CD4-positive, alpha-beta T cell treated with Interleukin-1 beta for 1 hour (primary cell): ENCODE results near the gene WSCD2.

Source experiments
- DNase-seq, 2 donors: peaks; one replicate each; pipeline ENCODE4 v3.0.0-alpha.2; 2020 to 2022

WSCD2 gene

DNA sequence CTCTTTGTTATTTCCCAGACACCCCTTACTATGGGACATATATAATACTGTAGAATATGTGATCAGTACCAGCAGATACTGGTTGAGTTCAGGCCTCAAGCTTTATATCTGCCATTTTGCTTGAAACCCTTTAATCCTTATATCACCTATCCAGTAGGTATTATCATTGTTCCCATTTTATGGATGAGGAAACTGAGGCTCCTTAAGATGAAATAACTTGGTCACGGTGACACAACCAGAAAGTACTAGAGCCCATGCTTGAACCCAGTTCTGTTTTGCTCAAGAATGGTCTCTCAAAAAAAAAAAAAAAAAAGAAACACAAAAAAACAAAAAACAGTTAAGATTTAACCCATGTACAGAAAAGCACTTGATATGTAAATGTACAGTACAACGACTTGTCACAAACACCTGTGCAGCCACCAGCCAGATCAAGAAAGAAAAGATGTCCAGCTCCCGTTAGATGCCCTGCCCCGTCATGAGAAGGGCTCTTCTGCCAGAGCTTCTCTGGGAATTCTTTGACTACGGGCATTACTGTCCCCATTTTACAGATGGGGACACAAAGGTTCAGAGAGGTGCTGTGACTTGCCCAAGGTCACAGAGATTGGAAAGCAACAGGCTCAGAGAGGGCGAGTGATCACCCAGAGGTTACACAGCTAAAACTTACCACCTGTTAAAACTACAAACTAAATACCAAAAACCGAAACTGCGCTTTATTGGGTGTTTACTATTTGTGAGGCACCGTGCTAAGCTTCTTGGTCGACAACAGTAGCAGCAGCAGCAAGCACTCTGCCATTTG, 669 bp upstream of the WSCD2 start:
- no peak for DNase-seq

DNA sequence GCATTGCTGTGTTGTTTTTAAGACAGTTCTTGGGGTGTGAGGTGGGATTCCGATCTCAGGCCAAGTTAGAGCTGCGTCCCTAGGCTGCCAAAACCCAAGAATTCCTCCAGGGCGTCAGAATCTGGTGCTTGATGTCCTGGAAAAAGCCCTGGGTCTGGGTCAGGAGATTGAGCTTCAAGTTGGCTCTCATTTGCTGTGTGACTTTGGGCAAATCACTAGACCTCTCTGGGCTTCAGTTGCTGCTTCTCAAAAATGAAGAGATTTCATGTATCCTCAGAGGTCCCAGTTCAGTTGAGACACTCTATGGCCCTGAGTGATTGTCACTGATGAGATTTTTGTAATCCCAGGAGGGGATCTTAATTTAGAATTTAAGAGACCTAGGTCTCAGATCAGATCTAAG, 1.9 kb downstream of the WSCD2 start:
- no peak for DNase-seq

DNA sequence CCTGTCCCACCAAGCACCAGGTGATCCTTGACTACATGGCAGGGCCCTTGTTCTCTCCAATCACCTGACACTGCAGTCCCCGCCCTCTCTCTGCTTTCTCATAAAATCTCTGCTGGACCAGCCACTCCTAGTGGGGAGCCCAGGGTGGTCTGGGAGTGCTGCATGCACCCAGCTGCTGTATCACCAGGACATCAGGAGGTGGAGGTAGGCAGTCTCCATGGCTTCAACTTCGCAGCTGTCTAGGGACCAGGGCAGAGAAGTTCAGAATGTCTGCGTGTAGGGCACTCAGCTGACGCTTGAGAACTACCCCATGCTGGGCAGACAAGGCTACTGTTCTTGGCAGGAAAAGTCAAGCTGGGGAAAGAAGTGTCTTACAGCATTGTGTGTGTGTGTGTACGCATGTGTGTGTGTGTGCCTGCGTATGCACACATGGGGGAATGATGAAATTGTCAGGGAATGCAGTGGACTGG, 2.6 kb downstream of the WSCD2 start:
- no peak for DNase-seq

DNA sequence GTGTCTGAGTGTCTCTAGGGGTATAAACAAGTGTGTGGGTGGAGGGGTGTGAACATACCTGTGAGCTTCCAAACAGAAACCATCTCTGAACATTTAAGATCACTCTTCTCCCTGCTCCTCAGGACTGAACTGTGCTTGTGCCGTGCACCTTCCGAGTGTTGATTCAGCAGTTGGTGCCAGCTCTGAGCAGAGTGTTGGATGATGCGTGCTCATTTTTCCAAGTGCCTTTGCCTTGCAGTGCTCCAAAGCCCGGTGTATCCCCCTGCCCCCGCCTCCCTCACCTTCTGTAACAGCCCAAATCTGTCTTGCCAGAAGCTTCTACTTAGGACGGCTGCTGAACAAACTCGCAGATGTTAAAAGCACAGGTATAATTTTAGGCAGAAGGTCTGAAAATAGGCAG, 4.4 kb downstream of the WSCD2 start:
- DNase-seq, result no peak

DNA sequence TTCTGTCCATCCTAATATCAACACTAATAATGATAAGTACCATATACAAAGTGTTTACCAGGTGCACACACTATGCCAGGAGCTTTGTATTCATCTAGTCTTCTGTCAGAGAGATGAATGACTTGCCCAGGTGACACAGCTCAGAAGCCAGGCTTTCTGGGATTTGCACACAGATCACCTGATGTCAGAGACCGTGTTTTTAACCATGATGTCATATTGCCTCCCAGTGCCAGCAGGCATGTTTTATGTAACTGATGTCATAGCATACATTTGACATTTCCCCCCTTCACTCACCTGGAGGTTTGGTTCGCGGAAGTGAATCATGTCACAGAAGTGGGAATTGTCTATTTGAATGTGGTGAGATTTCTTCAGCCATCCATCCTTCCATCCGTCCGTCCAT, 5.7 kb downstream of the WSCD2 start:
- DNase-seq, result no peak

DNA sequence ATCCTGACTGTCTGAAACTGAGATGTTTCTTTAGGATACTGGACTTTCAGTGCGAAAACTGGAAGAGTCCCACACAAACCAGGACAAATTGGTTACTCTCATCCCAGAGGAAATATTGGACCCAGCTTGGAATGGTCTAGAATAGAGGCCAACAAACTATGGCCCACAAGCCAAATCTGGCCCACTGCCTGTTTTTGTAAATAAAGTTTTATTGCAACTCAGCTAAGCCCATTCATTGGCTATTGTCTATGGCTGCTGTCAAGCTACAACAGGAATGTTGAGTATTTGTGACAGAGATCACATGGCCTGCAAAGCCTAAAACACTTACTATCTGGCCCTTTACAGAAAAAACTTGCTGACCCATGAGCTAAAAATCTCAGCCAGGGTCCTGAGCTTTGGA, 6.5 kb downstream of the WSCD2 start:
- no peak for DNase-seq

DNA sequence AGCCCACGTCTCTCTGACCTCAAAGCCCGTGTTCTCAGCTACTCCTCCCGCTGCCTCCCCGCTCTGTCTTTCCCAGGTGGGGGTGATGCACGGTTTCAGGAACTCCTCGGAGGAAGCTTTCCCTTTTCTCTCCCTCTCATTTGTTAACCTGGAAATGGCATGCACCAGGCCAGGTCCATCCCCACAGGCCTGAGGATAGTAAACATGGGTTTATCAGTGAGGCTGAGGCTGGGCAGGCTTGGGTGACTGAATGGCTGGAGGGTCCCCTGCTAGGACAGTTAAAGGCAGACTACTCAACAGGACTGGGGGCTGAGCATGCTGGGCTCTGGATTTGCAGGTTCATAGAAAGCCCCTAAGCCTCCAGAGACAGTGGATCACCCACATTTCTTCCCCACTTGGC, 7.6 kb downstream of the WSCD2 start:
- no peak for DNase-seq

DNA sequence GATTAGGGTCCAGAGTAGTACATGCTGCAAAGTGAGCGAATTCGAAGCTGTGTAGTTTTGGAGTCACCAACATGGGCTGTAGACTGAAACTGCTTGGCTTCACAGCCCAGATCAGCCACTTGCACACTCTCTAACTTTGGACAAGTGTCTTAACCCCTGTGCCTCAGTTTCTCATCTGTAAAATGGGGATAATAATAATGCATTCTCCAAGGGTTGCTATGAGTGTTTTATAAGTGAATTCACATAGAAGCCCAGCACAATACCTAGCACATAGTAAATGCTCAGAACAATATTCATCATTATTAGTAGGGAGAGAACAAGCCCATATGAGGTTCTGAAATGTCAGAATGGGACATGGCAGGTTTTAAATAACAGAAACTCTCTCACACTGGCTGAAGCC, 10.4 kb downstream of the WSCD2 start:
- DNase-seq, result no peak

DNA sequence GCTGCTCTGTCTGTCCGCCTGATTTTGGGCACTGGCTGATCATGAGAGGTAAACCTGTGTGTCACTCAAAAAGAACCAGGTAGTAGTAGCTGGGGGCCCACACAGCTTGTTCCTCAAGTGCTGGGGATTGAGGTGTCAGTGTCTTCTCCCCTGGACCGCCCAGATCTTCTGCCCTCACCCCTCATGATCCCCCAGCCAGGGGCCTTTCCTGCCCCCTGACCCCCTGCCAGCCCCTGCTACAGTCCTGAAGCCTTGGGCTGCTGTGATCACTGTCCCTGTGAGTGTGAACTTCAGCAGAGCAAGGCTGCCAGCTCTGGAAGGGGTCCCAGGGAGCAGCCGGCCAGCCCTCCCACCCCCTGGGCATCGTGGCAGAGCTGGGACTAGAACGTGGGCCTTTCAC, 11.4 kb downstream of the WSCD2 start:
- no peak for DNase-seq

DNA sequence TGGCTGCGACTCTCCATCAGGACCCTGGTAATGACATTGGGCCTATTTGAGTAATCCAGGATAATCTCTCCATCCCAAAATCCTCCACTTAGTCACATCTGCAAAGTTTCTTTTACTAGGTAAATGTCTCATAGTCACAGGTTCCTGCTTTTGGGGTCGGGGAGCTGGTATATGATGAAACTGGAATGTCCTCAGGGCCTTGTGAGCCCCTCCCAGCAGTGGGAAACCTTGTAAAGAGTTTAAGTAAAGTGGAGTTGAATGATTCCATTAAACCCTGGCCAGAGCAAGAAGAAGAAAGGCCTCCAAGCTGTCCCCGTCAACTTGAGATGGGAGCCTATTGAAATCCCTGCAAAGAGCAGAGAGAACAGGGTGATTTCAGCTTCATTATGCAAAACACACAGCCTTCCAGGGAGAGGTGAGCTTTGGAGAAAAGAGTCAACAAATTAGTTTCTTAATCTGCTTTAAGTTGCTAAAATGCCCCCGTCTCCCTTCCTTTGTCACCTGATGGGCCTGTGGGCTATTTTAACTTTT, 12.6 kb downstream of the WSCD2 start:
- no peak for DNase-seq

DNA sequence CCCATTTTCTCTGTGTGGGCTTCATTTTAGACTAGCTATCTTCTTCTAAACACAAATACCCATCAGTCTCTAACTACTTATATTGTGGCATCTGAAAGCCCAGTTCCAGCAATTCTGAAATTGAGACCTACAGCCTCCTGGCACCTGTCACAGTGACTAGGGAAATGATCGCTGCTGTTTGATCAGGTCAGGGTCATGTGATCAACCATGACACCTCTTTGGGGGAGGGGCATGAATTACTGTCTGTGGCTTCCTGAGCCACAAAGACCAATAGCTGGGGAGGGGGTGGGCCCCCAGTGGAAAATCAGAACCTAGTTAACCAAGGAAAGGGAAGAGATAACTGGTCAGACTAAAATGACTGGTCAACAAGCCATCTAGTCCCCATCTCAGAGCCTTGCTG, 14.1 kb downstream of the WSCD2 start:
- no peak for DNase-seq

DNA sequence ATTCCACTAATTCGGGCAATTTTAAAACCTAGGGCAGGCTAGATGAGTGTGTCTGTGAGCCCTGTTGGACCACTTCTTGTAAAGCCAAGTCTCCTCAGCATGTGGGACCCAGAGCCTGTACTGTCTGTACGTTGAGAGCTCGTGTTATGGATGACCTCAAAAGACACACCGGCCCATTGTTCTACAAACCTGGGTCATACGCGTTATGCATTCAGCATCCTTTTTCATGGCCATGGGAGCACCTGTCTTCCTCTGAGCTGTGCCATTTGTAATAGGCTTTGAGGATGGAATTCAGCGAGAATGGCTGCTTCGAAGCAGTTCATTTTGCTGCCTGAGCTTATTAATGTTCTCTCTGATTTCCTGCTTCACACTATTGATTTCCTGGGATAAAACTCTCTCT, 15.0 kb downstream of the WSCD2 start:
- no peak for DNase-seq

DNA sequence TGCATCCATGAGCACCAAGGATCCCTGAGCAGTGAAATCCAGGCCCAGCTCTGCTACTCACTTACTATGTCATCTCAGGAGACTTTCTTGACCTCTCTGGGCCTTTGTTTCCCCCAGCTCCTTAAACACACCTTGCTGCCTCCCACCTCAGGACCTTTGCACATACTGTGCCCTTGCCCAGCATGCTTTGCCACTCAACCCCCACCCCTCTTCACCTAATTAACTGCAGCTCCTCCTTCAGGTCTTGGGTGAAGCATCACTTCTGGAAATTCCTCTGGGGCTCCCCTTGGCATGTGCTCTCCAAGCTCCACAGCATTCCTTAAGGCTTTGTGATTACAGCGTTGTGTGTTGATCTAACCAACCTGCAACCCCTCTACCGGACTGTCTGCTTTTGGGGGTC, 15.9 kb downstream of the WSCD2 start:
- DNase-seq, result no peak

DNA sequence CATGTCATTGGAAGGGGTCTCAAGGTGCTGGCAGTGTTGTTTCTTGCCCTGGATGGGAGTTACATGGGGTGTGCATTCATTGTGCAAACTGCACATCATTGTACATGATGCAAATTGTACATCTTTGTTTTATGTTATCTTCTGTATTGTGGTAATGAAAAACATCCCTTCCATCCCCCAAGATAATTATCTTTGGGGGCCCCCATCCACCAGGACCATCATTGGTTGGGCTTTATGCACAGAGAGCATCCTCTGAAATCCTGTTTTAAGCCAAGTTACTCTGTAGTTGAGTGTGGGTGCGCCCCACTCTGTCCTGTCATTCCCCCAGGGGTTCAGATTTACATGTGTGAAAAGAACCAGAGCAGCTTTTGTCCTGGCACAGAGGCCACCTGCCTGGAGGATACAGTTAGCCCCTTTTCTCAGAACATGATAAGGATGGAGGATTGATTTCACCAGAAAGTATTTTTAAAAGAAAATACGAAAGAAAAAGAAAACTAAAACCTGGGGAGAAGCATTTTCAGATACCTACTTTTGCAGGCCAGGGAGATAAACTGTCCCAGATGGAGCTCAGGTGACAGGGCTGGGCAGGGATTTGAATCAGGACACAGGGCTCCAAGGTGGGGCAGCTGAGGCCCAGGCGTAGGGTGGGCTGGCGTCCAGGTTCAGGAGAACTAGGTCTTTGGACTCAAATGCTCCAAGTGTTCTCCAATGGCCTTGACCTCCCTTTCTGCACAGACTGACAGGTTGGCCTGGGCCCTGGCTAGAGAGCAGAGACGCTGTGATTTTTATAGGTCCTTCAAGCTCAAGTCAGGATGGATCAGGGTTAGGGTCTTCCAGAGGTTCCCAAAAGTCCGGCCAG, 17.2 kb downstream of the WSCD2 start:
- DNase-seq, result no peak

DNA sequence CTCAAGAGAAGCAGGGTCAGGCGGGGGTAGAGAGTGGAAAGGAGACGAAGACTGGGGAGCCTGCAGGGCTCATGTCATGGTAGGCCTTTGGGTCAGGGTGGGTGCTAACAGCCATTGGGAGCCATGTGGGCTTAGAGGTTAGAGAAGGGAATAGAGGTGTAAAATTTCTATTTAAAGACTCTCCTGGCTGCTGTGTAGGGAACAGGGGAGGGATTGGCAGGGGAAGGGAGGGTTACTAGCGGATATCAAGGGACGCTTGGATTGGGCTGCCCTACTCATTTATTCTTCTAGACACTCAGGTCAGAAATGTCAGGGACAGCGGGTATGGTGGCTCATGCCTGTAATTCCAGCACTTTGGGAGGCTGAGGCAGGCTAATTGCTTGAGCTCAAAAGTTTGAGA, 18.2 kb downstream of the WSCD2 start:
- DNase-seq, result no peak

DNA sequence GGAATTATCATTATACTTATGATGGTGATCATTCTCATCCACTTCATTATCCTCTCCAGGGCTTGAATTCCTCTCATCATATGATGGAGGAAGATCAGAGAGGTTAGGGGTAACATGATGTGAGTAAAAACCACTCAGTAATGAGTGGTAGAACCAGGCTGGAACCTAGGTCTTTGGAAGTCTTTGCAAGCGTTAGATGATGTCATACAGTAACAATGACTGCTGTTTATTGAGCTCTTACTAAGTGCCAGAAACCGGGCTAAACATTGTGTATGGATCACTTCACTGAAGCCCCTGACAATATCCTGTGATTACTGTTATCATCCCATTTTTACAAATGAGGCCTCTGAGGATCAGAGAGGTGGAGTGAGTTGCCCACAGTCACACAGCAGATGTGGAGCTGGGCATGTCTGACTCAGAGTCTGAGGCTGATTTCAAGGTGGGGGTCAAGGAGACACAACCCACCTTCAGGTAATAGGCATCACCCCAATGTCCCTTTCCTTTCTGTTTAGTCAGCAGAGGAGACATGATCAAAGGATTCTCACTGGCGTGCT, 19.5 kb downstream of the WSCD2 start:
- no peak for DNase-seq

DNA sequence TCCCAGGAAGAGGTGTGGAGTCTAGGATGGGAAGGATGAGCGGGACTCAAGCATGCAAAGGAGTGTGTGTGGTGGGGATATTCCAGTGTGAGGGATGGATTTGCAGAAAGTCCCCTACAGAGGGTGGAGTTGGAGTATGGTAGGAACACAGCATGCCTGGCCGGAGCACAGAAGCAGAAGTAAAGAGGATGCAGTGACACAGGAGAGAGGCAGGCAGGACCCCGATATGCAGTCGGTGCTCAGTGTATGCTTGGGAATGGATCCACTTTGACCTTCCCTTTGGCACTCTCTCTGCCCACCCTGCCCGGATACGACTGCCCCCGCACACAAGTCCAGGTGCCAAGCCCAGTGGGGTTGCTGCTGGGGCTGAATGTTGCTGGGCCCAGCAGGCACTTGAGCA, 21.3 kb downstream of the WSCD2 start:
- no peak for DNase-seq

DNA sequence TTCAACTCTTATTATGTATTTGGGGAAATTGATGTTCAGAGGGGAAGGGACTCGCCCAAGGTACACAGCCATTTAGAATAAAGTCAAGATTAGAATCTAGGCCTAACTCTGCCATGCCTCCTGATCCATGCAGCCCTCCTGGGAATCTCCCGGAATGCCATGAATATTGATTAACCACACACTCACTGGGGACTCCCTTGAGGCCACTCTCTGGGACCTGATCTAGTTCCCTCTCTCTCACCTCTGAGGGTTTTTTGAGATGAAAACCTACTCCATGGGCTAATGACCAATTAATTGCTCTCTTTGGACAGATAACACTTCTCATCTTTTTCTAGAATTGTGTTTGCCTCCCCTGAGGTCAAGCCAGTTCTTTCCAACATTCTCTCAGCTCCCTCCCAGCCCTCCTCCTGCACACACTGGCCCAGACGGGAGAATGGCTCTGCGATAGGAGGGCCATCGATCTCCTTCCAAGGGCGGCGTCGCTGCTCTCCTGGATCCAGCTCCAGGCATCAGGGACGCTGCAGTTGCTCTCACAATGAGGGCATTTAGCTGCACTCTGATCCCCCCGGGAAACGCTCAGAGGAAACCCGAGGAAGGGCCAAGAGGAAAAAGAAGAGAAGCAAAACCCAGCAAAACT, 22.6 kb downstream of the WSCD2 start:
- DNase-seq, result no peak

DNA sequence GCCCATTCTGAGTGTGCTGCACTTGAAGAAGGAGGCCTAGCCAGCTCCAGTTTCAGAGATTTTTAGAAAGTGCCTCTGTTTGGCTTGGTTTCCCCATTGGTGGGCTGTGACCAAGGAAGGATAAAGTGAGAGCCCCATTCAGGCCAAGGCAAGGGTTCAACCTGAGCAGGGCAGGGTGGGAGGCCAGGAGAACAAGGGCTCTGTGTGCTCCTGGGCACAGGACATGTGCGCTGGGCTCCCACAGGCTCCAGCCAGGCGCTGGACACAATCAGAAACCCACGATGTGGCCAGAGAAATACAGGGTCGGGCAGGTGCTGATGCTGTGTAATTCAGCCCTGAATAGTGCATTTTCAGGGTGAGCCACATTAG, 23.1 kb downstream of the WSCD2 start:
- no peak for DNase-seq

DNA sequence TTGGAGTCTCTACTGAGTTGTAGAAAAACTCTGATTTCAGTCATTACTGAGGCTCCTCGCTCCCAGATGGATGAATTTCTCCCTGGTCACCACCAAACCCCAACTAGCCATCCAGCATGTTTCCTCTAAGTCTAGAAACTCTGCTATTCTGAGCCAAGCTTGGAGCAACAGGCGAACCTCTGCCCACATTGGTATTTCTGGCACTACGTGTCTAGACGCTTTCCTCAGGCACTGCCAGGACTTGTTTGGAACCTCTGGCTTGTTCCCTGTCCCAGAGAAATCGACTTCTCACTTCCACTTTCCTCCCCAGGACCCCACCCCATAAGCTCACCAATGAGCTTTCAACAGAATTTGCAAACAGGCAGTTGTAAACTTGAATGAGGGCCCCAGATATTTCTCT, 27.6 kb downstream of the WSCD2 start:
- DNase-seq, result no peak

DNA sequence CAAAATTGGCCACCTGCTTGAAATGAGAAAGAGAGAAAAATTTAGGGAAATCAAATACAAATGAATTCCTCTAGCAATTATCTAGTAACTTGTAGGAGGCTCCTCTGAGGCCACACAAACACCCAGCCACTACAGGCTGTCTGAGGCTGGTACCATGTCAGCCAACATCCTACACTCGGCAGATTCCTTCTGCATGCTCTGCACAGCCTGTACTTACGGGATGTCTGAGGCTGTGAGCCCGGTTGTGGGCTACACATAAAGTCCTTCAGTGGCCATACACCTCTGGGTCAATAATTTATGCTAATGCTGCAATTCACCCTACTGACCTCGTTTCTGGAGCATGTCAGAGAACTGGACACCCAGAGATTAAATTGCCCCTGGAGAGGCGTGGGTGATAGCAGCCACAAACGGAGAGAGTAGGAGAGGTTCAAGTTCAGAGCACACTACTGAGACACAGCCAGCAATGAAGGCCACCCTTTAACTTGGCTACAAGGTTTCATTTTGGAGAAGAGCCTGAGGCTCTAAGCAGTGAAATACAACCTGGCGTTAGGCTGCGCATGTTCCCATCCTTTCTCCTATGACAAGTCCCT, 28.9 kb downstream of the WSCD2 start:
- no peak for DNase-seq

DNA sequence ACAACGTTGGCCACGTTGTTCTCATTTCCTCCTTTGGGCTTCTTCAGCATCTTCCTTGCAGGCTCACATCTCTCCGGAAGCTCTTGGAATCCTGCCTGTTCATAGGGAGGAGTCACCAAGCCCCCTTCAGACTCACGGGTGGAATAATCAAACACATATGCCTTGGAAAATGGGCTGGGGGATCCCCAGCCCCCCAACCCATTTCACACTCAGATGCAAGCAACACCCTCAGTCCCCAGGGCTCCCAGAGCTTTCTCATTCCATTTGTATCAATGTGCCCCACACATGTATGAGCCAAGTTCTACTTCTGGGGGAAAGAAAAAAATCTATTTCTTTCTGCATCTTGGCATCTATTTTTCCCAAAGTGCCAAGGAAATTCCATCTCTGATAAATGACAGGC, 33.1 kb downstream of the WSCD2 start:
- no peak for DNase-seq

DNA sequence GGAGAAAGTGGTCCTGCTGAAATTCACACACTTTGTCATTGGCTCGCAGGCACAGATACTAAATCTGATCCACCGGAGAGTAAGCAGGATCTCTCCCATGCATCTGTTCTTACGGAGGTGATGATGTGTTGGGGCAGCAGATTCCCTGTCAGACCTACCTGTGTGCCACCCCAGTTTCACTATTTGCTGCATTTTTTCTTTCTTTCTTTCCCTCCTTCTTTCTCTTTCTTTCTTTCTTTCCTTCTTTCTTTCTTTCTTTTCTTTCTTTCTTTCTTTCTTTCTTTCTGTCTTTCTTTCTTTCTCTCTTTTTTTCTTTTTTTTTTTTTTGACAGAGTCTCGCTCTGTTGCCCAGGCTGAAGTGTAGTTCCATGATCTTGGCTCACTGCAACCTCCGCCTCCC, 37.4 kb downstream of the WSCD2 start:
- no peak for DNase-seq
